GM12891 (cell line): ENCODE measurements around the gene ZC2HC1B.

Source experiments
- POLR2A ChIP-seq: IDR thresholded peaks from 2 replicates; pipeline ENCODE4 v1.6.1; 2011; ENCODE audit warnings: low read depth, low read length, control low read depth
- POLR2AphosphoS5 ChIP-seq: IDR thresholded peaks from 2 replicates; pipeline ENCODE4 v1.6.1; 2011; ENCODE audit warnings: low read depth, low read length, control low read depth
- TAF1 ChIP-seq: IDR thresholded peaks from 2 replicates; pipeline ENCODE4 v1.6.1; 2011; ENCODE audit warnings: low read depth, low read length, control low read depth

GRCh38 chr6:143953922-143954321 is 89.6 kb downstream of the ZC2HC1B start:
- TF ChIP-seq TAF1 = no peak
- no peak for TF ChIP-seq POLR2A
- TF ChIP-seq POLR2AphosphoS5 = no peak
